ENCODE results near the gene CNTN6. TPM values are rescaled to one million over a fixed set of nuclear protein-coding genes. Genes with fewer than 3 reads are reported as not detected.

The CNTN6 gene
- total RNA-seq, 2 experiments from 2014 or later, result not detected

DNA sequence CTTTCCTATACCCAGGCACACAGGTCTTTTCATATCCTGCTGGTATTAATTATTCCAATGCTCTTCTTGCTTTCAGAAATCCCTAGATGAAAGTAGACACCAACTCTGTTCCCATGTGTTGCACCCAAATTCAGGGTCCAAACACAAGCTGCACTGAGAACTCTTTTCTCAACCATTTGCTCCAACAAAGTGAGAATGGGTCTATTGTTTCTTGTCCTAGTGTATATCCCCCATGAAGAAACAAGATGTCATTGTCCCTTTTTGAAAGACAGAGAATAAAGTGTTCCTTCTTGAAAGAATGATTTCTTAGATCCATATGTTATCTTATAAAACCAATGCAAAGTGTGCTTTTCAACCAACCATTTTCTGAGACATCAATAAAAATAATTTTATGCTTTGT is 353.7 kb downstream of the CNTN6 start:
- ChIA-PET POLR2A (no interaction called here), CTCF (no interaction called here)
- no peak overlapping the region for H3K27ac Mint-ChIP-seq
- no peaks in the 10 kb centered on the region for H3K36me3 Mint-ChIP-seq (ENCODE audit: low read depth)
- H3K27me3 Mint-ChIP-seq, result no peaks in the 10 kb centered on the region
- intact Hi-C loops (cut with micrococcal nuclease), result no loop called here
- no peak for ATAC-seq
- no peaks in the 10 kb centered on the region for H3K4me1 Mint-ChIP-seq (ENCODE audit: low read depth)
- peaks cover 4% of the 10 kb centered on the region for H3K9me3 Mint-ChIP-seq
- TF ChIP-seq, protein P1, sequence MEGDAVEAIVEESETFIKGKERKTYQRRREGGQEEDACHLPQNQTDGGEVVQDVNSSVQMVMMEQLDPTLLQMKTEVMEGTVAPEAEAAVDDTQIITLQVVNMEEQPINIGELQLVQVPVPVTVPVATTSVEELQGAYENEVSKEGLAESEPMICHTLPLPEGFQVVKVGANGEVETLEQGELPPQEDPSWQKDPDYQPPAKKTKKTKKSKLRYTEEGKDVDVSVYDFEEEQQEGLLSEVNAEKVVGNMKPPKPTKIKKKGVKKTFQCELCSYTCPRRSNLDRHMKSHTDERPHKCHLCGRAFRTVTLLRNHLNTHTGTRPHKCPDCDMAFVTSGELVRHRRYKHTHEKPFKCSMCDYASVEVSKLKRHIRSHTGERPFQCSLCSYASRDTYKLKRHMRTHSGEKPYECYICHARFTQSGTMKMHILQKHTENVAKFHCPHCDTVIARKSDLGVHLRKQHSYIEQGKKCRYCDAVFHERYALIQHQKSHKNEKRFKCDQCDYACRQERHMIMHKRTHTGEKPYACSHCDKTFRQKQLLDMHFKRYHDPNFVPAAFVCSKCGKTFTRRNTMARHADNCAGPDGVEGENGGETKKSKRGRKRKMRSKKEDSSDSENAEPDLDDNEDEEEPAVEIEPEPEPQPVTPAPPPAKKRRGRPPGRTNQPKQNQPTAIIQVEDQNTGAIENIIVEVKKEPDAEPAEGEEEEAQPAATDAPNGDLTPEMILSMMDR (IDR thresholded peaks at IDR 0.05), result no peak
- no peak for DNase-seq
- no peak overlapping the region for H3K4me3 Mint-ChIP-seq

DNA sequence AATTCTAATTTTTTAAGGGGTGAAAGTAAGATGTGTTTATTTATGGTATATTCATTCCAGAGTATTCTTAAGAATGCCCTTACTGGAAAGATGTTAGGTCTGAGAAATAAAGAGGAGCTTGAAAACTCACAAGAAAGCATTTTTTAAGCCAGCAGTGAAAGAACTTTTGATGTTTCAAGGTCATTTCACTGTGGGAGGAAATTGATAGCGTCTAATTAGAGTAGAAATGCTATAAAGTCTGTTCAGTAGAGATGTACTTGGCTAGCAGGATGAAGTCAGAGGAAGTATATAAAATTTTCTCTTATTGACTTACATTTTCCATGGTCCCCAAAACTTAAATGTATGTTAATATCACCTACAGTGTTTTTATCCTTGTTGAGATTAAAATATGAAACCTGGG is 354.6 kb downstream of the CNTN6 start:
- Mint-ChIP-seq H3K4me1 (ENCODE audit: low read depth) (no peaks in the 10 kb centered on the region), H3K4me3 (no peak overlapping the region), H3K27me3 (no peaks in the 10 kb centered on the region), H3K27ac (no peak overlapping the region), H3K36me3 (ENCODE audit: low read depth) (no peaks in the 10 kb centered on the region), H3K9me3 (peaks cover 1% of the 10 kb centered on the region)
- no peak for DNase-seq
- POLR2A ChIA-PET, result no interaction called here
- intact Hi-C loops (cut with micrococcal nuclease), result no loop called here
- TF ChIP-seq, protein P1 (IDR thresholded peaks at IDR 0.05), result no peak
- CTCF ChIA-PET, result no interaction called here
- no peak for ATAC-seq

DNA sequence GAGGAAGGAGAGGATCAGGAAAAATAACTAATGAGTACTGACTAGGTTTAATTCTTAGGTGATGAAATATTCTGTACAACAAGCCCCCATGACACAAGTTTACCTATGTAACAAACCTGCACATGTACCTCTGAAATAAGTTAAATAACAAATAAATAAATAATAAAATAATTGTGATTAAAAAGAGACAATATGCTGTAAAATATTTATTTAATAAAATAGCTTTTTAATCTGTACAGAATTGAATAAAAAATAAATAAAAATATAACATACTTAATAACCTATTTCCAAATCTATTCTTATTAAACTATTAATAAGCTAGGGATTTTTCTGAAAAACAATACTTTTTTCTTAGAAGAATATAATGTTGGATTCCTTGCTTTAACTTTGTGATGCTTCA is 355.6 kb downstream of the CNTN6 start:
- H3K4me3 Mint-ChIP-seq, result no peak overlapping the region
- ChIA-PET POLR2A (no interaction called here), CTCF (no interaction called here)
- intact Hi-C loops (cut with micrococcal nuclease), result no loop called here
- DNase-seq (no peak), ATAC-seq (no peak)
- TF ChIP-seq, protein P1 (IDR thresholded peaks at IDR 0.05), result no peak
- no peaks in the 10 kb centered on the region for H3K4me1 Mint-ChIP-seq (ENCODE audit: low read depth)
- no peak overlapping the region for H3K27ac Mint-ChIP-seq
- no peaks in the 10 kb centered on the region for H3K27me3 Mint-ChIP-seq
- peaks cover 1% of the 10 kb centered on the region for H3K9me3 Mint-ChIP-seq
- H3K36me3 Mint-ChIP-seq (ENCODE audit: low read depth), result no peaks in the 10 kb centered on the region

Data from activated CD8-positive, alpha-beta T cell treated with anti-CD3 and anti-CD28 coated beads for 36 hours (primary cell).